IMR-90 (cell line): ENCODE measurements around the gene RFX4. TPM values are rescaled to one million over a fixed set of nuclear protein-coding genes. Genes with fewer than 3 reads are reported as not detected.

Source experiments
- ATAC-seq: fragments of 200-7000 bp; cut with Tn5 transposase; 2 replicates; pipeline ENCODE4 v1.9.1; 2020; ENCODE audit warnings: low read depth, mild to moderate bottlenecking, moderate library complexity
- BruUV-seq: library from RNA; stranded (reverse); fragments of 400-500 nt; replicated peaks from 2 replicates; lab custom pipeline; 2021; lab: Mats Ljungman, UMichigan
- CTCF ChIA-PET: fragments of 300-600 bp; formaldehyde crosslinking; extraction: SDS; loops from one replicate; lab custom pipeline; 2021; ENCODE audit warnings: antibody characterized with exemption; lab: Yijun Ruan, JAX
- POLR2A ChIA-PET: fragments of 300-600 bp; sonication (Branson Sonifier 250); formaldehyde crosslinking; loops from one replicate; lab custom pipeline; 2022; ENCODE audit warnings: antibody characterized with exemption; ENCODE audit not compliant: unreplicated experiment; lab: Charles Lee
- DNase-seq: peaks from one replicate; pipeline ENCODE4 v3.0.0; 2013
- H2AFZ ChIP-seq: replicated peaks from 2 replicates; pipeline ENCODE3; 2013; ENCODE audit warnings: low read length, mild to moderate bottlenecking; ENCODE audit not compliant: poor library complexity
- H2AK5ac ChIP-seq: 2 replicates; pipeline ENCODE4 v1.6.1; 2013; ENCODE audit warnings: low read depth, low read length, inconsistent platforms
- H2AK9ac ChIP-seq: replicated peaks from 2 replicates; pipeline ENCODE3; 2013; ENCODE audit warnings: mild to moderate bottlenecking, low read depth, low read length, moderate library complexity; ENCODE audit not compliant: poor library complexity
- H2BK120ac ChIP-seq: 2 replicates; pipeline ENCODE4 v1.6.1; 2013; ENCODE audit warnings: low read depth, low read length, inconsistent platforms
- H2BK15ac ChIP-seq: 3 replicates; pipeline ENCODE4 v1.6.1; 2013; ENCODE audit warnings: low read depth, low read length, inconsistent platforms
- H2BK20ac ChIP-seq: 2 replicates; pipeline ENCODE4 v1.6.1; 2013; ENCODE audit warnings: low read depth, mild to moderate bottlenecking, inconsistent platforms, low read length, moderate library complexity
- H2BK5ac ChIP-seq: 2 replicates; pipeline ENCODE4 v1.6.1; 2013; ENCODE audit warnings: mild to moderate bottlenecking, low read depth, low read length, inconsistent platforms; ENCODE audit not compliant: poor library complexity, severe bottlenecking
- H3K14ac ChIP-seq: replicated peaks from 2 replicates; pipeline ENCODE4 v1.6.1; 2013; ENCODE audit warnings: low read depth, low read length, inconsistent platforms
- H3K18ac ChIP-seq: 2 replicates; pipeline ENCODE4 v1.6.1; 2013; ENCODE audit warnings: low read depth, low read length, control low read depth
- H3K23ac ChIP-seq: 2 replicates; pipeline ENCODE4 v1.6.1; 2013; ENCODE audit warnings: low read depth, low read length, inconsistent platforms
- H3K27ac ChIP-seq: 2 replicates; pipeline ENCODE4 v1.5.1; 2013; ENCODE audit warnings: mild to moderate bottlenecking, control low read depth, low read length; ENCODE audit not compliant: insufficient read depth
- H3K27me3 ChIP-seq: 2 replicates; pipeline ENCODE4 v1.6.1; 2013; ENCODE audit warnings: low read length; ENCODE audit not compliant: control insufficient read depth, insufficient read depth
- H3K36me3 ChIP-seq: 2 replicates; pipeline ENCODE4 v1.6.1; 2013; ENCODE audit warnings: low read length, mixed read lengths; ENCODE audit not compliant: control insufficient read depth, insufficient read depth
- H3K4ac ChIP-seq: 2 replicates; pipeline ENCODE4 v1.6.1; 2013; ENCODE audit warnings: low read depth, low read length, inconsistent platforms
- H3K4me1 ChIP-seq: 2 replicates; pipeline ENCODE4 v1.6.1; 2013; ENCODE audit warnings: low read length, mixed read lengths; ENCODE audit not compliant: control insufficient read depth, insufficient read depth
- H3K4me2 ChIP-seq: 2 replicates; pipeline ENCODE4 v1.6.1; 2013; ENCODE audit warnings: low read depth, mild to moderate bottlenecking, control low read depth, low read length, moderate library complexity
- H3K4me3 ChIP-seq: 2 replicates; pipeline ENCODE4 v1.5.1; 2013; ENCODE audit warnings: low read depth, mild to moderate bottlenecking, control low read depth, low read length, moderate library complexity; ENCODE audit not compliant: insufficient read depth
- H3K56ac ChIP-seq: 2 replicates; pipeline ENCODE4 v1.6.1; 2013; ENCODE audit warnings: low read length, inconsistent platforms; ENCODE audit not compliant: insufficient read depth; ENCODE audit errors: extremely low read depth
- H3K79me1 ChIP-seq, 2 experiments: 2 replicates each; pipeline ENCODE4 v1.6.1; 2013; ENCODE audit warnings: low read length in 2 of 2, inconsistent platforms in 1 of 2, low read depth in 1 of 2
- H3K9ac ChIP-seq: 2 replicates; pipeline ENCODE4 v1.6.1; 2013; ENCODE audit warnings: low read depth, low read length, control low read depth
- H3K9me1 ChIP-seq: 2 replicates; pipeline ENCODE4 v1.6.1; 2013; ENCODE audit warnings: low read length, inconsistent platforms; ENCODE audit not compliant: insufficient read depth
- H3K9me3 ChIP-seq: 2 replicates; pipeline ENCODE4 v1.6.1; 2013; ENCODE audit warnings: low read length; ENCODE audit not compliant: control insufficient read depth, insufficient read depth
- H4K20me1 ChIP-seq: 2 replicates; pipeline ENCODE4 v1.6.1; 2013; ENCODE audit warnings: low read length, inconsistent platforms; ENCODE audit not compliant: insufficient read depth
- H4K5ac ChIP-seq: 2 replicates; pipeline ENCODE4 v1.6.1; 2013; ENCODE audit warnings: mild to moderate bottlenecking, low read depth, low read length, control low read depth
- H4K8ac ChIP-seq, 2 experiments: 2 replicates each; pipeline ENCODE4 v1.6.1; 2013; ENCODE audit warnings: low read depth in 2 of 2, low read length in 2 of 2, control low read depth in 1 of 2, inconsistent platforms in 1 of 2
- H4K91ac ChIP-seq: 2 replicates; pipeline ENCODE4 v1.6.1; 2013; ENCODE audit warnings: low read depth, low read length, inconsistent platforms; ENCODE audit not compliant: insufficient read depth
- BHLHE40 ChIP-seq: fragments of 150-350 bp; IDR thresholded peaks from 2 replicates; pipeline ENCODE4 v1.6.1; 2016; ENCODE audit warnings: mild to moderate bottlenecking, low read depth, low read length
- WGBS, 2 experiments: methylation state at CpG; one replicate each; pipeline versions ENCODE4 v1.1.5 to v1.1.7; 2013; ENCODE audit warnings: missing lambda C conversion rate in 2 of 2; ENCODE audit not compliant: insufficient read length in 1 of 2; ENCODE audit errors: extremely low coverage in 2 of 2; 5-methylcytosine and 5-hydroxymethylcytosine counted together
- dilution Hi-C: fragments of 300-500 bp; cut with HindIII; formaldehyde crosslinking; loops from one replicate; pipeline ENCODE4 v1.14.3; 2018; ENCODE audit warnings: low sequenced_read_pairs; ENCODE audit not compliant: unreplicated experiment
- in situ Hi-C: fragments of 300-500 bp; cut with MboI; formaldehyde crosslinking; loops from 3 replicates; pipeline ENCODE4 v1.14.3; 2019; ENCODE audit warnings: low sequenced_read_pairs, inconsistent platforms, mixed read lengths
- intact Hi-C: fragments of 100-400 bp; cut with micrococcal nuclease; formaldehyde crosslinking; loops from 2 replicates; pipeline ENCODE4 v1.10.0; 2022
- polyA plus RNA-seq, 3 experiments: library from polyadenylated mRNA; depleted of rRNA; stranded (reverse); fragments of >200 nt; gene quantifications; 2 replicates each; pipeline ENCODE4 v1.2.3, GENCODE V29; 2012; ENCODE audit warnings: low replicate concordance in 1 of 3
- total RNA-seq: library from RNA; depleted of rRNA; stranded (reverse); fragments of >200 nt; gene quantifications from 2 replicates; pipeline ENCODE4 v1.2.3, GENCODE V29; 2012

RFX4 gene
- total and polyA plus RNA-seq, 2 of the 4 experiments (the other 2 are of a cell fraction), result not detected

DNA sequence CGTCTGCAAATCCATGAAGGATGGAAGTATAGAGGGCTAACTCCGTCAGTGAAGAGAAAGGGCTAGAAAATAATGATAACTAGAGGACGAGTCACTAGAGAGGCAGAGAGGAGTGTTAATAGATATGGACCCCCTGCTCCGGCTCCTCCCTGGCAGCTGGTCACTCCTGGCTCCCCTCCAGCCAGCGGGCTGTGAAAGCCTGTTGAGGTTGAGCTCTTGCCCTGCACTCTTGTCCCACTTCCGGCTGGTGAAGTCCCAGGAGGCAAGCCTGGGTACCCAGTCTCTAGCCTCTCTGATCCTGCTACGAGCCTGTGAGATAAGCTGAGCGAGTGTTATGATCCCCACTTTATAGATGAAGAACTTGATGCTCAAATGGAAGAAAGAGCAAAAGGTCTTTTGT lies 90.3 kb downstream of the RFX4 start:
- no peaks in the 10 kb centered on the region for H3K9me3 ChIP-seq
- in situ Hi-C loops, result no loop called here

More for the DNA sequence above, 90.3 kb downstream of the RFX4 start:
- H3K4me2 ChIP-seq, result no peak overlapping the region
- no peak overlapping the region for H3K56ac ChIP-seq
- no peaks in the 10 kb centered on the region for H3K79me1 ChIP-seq
- no TSS peak for BruUV-seq
- no peak for TF ChIP-seq BHLHE40
- no peak overlapping the region for H2BK5ac ChIP-seq
- H2AK5ac ChIP-seq, result no peak overlapping the region
- H3K9me1 ChIP-seq, result no peaks in the 10 kb centered on the region
- no peak overlapping the region for H3K4me3 ChIP-seq
- DNase-seq (no peak), ATAC-seq (no peak)
- no peak overlapping the region for H2BK120ac ChIP-seq
- no peak overlapping the region for H2AFZ ChIP-seq
- H4K20me1 ChIP-seq, result no peaks in the 10 kb centered on the region
- WGBS, 2 experiments, result 0% methylated on average over 1 of the region's 8 CpGs; no CpG with 5 or more reads in 1 of the 2 experiments
- no peaks in the 10 kb centered on the region for H3K36me3 ChIP-seq
- no peak overlapping the region for H2BK20ac ChIP-seq
- no peak overlapping the region for H4K91ac ChIP-seq
- H3K14ac ChIP-seq, result no peak overlapping the region
- H3K27me3 ChIP-seq, result peaks cover 16% of the 10 kb centered on the region
- no peak overlapping the region for H4K5ac ChIP-seq
- H4K8ac ChIP-seq, result no peak overlapping the region
- ChIA-PET POLR2A (no interaction called here), CTCF (interaction anchor here (0.6 to 1.2 kb wide), 2 partner anchors 56 to 975 kb away, joined by 3 to 4 read pairs; no protein-coding TSS in a partner anchor)
- no peak overlapping the region for H3K4ac ChIP-seq
- no peak overlapping the region for H3K27ac ChIP-seq
- no peaks in the 10 kb centered on the region for H3K4me1 ChIP-seq
- intact Hi-C loops (no loop called here), dilution Hi-C loops (no loop called here)
- no peak overlapping the region for H3K9ac ChIP-seq
- no peak overlapping the region for H2BK15ac ChIP-seq
- no peak overlapping the region for H3K18ac ChIP-seq
- H2AK9ac ChIP-seq, result no peak overlapping the region
- no peak overlapping the region for H3K23ac ChIP-seq
